GM12874 (cell line): ENCODE measurements around the gene ZNF397.

Experiments
- CTCF ChIP-seq: IDR thresholded peaks from 2 replicates; pipeline ENCODE4 v1.5.1; 2011; ENCODE audit warnings: low read depth, mild to moderate bottlenecking, control low read depth, low read length, moderate library complexity; ENCODE audit not compliant: insufficient read depth

The ZNF397 gene

GRCh38 chr18:35240664-35241447, at the start of gene ZNF397:
Gene ZNF397 (plus strand): TSS chr18:35241034. CDS start chr18:35242471, 1,437 bp downstream.
- no peak for TF ChIP-seq CTCF

- TF ChIP-seq CTCF: no peak
Observed at GRCh38 chr18:35191698-35192025, 49.2 kb upstream of the ZNF397 start.

GRCh38 chr18:35192415-35192814, 48.4 kb upstream of the ZNF397 start:
- no peak for TF ChIP-seq CTCF

GRCh38 chr18:35193316-35193715, 47.5 kb upstream of the ZNF397 start:
- no peak for TF ChIP-seq CTCF

- no peak for TF ChIP-seq CTCF
Observed at GRCh38 chr18:35197296-35197695, 43.5 kb upstream of the ZNF397 start.

GRCh38 chr18:35201256-35201931, 39.4 kb upstream of the ZNF397 start:
- no peak for TF ChIP-seq CTCF

GRCh38 chr18:35203067-35203466, 37.8 kb upstream of the ZNF397 start:
- no peak for TF ChIP-seq CTCF
